Prostate gland (tissue), 2 donors: ENCODE data around the gene PHF23. TPM values are rescaled to one million over a fixed set of nuclear protein-coding genes. Genes with fewer than 3 reads are reported as not detected.

Experiments used
- DNase-seq: peaks from one replicate; pipeline ENCODE4 v3.0.0-alpha.2; 2019; ENCODE audit warnings: low spot score
- H3K27ac ChIP-seq, 2 donors: fragments of 200-600 bp; sonication (generic); 2 replicates each; pipeline ENCODE4 v1.5.1; 2017 to 2019
- H3K27me3 ChIP-seq: fragments of 200-600 bp; sonication (generic); replicated peaks from 2 replicates; pipeline ENCODE4 v1.5.1; 2019; ENCODE audit not compliant: insufficient read depth
- H3K36me3 ChIP-seq, 2 donors: fragments of 200-600 bp; sonication (generic); 1 replicate in 1 of 2; 2 replicates in 1 of 2; pipeline versions ENCODE4 v1.5.1 to v1.8.1; 2017 to 2019
- H3K4me1 ChIP-seq: fragments of 200-600 bp; sonication (generic); replicated peaks from 2 replicates; pipeline ENCODE4 v1.5.1; 2019
- H3K4me3 ChIP-seq, 2 donors: fragments of 200-600 bp; sonication (generic); 2 replicates each; pipeline ENCODE4 v1.5.1; 2017 to 2019
- H3K9me3 ChIP-seq: fragments of 200-600 bp; sonication (generic); 2 replicates; pipeline ENCODE4 v1.5.1; 2017
- POLR2A ChIP-seq: fragments of 450-650 bp; IDR thresholded peaks from one replicate; pipeline ENCODE4 v1.6.1; 2016; ENCODE audit warnings: antibody characterized with exemption, mild to moderate bottlenecking
- POLR2AphosphoS5 ChIP-seq: sonication (generic); formaldehyde crosslinking; IDR thresholded peaks from one replicate; pipeline ENCODE4 v1.6.1; 2017; ENCODE audit warnings: antibody characterized with exemption
- WGBS: methylation state at CpG from one replicate; pipeline ENCODE4 v1.1.5; 2018; 5-methylcytosine and 5-hydroxymethylcytosine counted together
- intact Hi-C: fragments of 100-400 bp; cut with DNase I; formaldehyde crosslinking; loops from one replicate; pipeline ENCODE4 v1.14.2; 2022
- total RNA-seq, 2 donors: library from RNA; depleted of rRNA; stranded (reverse); fragments of >200 nt; gene quantifications; one replicate each; pipeline ENCODE4 v1.1.0, GENCODE V29; 2016
- TF ChIP-seq, protein P1 (sequence below), 4 experiments: fragments of 200-600 bp in 2 of 4; fragments of 450-650 bp in 2 of 4; sonication (generic) in 2 of 4; IDR thresholded peaks; 1 replicate in 3 of 4; 2 replicates in 1 of 4; pipeline ENCODE4 v1.5.1; 2016 to 2019; ENCODE audit warnings: antibody characterized with exemption in 4 of 4, mild to moderate bottlenecking in 2 of 4, moderate library complexity in 2 of 4

Gene PHF23
- total RNA-seq, 2 donors from 2014 or later: 41.2 to 92.5 TPM

GRCh38 chr17:7224661-7225111, 14.6 kb downstream of the PHF23 start:
- Histone ChIP-seq H3K4me1 (peaks cover 23% of the 10 kb centered on the region), H3K27ac (peak overlapping the region; percentile 57 to 99), H3K36me3 (peaks cover 2 to 31% of the 10 kb centered on the region in 2 donors), H3K4me3 (no peak overlapping the region), H3K9me3 (no peaks in the 10 kb centered on the region), H3K27me3 (no peaks in the 10 kb centered on the region)
- WGBS: 61% methylated on average over 15 of the region's 15 CpGs
- TF ChIP-seq POLR2AphosphoS5: no peak
- no peak for TF ChIP-seq POLR2A
- TF ChIP-seq, protein P1, sequence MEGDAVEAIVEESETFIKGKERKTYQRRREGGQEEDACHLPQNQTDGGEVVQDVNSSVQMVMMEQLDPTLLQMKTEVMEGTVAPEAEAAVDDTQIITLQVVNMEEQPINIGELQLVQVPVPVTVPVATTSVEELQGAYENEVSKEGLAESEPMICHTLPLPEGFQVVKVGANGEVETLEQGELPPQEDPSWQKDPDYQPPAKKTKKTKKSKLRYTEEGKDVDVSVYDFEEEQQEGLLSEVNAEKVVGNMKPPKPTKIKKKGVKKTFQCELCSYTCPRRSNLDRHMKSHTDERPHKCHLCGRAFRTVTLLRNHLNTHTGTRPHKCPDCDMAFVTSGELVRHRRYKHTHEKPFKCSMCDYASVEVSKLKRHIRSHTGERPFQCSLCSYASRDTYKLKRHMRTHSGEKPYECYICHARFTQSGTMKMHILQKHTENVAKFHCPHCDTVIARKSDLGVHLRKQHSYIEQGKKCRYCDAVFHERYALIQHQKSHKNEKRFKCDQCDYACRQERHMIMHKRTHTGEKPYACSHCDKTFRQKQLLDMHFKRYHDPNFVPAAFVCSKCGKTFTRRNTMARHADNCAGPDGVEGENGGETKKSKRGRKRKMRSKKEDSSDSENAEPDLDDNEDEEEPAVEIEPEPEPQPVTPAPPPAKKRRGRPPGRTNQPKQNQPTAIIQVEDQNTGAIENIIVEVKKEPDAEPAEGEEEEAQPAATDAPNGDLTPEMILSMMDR (IDR thresholded peaks at IDR 0.05): no peak
- intact Hi-C loops: no loop called here
- DNase-seq: no peak

DNA sequence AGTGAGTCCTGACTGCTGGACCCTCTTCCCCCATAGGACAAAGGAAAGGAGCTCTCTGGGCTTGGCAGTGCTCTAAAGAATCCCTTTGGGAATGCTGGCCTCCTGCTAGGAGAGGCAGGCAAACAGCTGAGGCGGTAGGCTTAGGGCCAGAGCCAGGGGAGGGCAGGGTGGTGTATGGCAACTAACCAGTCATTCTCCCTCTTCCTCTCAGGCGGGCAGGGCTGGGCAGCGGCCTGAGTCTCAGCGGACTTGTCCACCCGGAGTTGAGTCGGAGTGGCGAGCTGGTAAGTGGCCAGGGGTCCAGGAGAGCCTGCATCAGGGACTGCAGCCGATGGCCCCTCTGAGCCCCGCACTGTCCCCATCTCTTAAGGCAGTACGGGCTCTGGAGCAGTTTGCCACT, 15.1 kb downstream of the PHF23 start:
- 77% methylated on average over 10 of the region's 10 CpGs for WGBS
- DNase-seq: no peak
- Histone ChIP-seq H3K9me3 (no peaks in the 10 kb centered on the region), H3K27ac (peak overlapping the region in 1 of 2 donors; percentile 99), H3K4me1 (peaks cover 18% of the 10 kb centered on the region), H3K4me3 (no peak overlapping the region), H3K36me3 (peaks cover 2 to 25% of the 10 kb centered on the region in 2 donors), H3K27me3 (no peaks in the 10 kb centered on the region)
- TF ChIP-seq, protein P1 (IDR thresholded peaks at IDR 0.05): no peak
- no peak for TF ChIP-seq POLR2A
- TF ChIP-seq POLR2AphosphoS5: no peak
- intact Hi-C loops: no loop called here

DNA sequence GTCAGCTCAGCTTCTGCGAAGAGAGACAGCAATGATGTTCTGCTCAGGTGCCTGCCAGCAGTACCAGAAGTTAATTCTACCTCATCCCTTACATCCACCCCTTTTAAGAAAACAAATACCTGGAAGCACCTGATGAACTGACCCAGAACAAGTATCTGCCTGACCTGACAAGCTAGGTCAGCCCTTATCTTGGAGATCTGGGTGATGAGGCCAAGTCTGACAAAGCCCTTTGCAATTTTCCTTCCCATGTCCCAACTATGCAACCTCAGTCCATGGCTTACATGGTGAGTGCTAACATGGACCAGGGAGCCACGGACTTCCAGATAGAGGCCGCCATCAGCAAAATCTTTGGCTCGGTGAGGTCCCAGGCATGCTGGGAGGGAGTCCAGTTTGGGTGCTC, 15.9 kb downstream of the PHF23 start:
- peaks cover 2 to 21% of the 10 kb centered on the region in 2 donors for H3K36me3 ChIP-seq
- 69% methylated on average over 4 of the region's 4 CpGs for WGBS
- H3K27ac ChIP-seq: peak overlapping the region in 1 of 2 donors; percentile 99
- peaks cover 15% of the 10 kb centered on the region for H3K4me1 ChIP-seq
- DNase-seq: no peak
- no peaks in the 10 kb centered on the region for H3K27me3 ChIP-seq
- intact Hi-C loops: no loop called here
- H3K4me3 ChIP-seq: no peak overlapping the region
- TF ChIP-seq POLR2AphosphoS5: no peak
- TF ChIP-seq, protein P1 (IDR thresholded peaks at IDR 0.05): no peak
- TF ChIP-seq POLR2A: no peak
- H3K9me3 ChIP-seq: no peaks in the 10 kb centered on the region

DNA sequence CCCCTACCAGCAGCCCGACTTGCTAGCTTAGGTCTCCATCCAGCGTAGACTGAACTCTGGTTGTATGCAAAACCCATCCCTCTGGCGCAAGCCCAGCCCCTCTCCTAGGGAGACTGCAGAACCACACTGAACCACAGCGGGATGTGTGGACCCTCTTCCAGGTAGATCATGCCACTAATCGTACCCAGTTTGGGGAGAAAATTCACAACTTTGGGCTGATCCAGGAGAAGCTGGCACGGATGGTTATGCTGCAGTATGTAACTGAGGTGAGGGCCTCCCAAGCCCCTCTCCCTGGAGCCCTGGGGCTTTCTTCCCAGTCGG, 16.3 kb downstream of the PHF23 start:
- intact Hi-C loops: no loop called here
- 67% methylated on average over 7 of the region's 7 CpGs for WGBS
- no peaks in the 10 kb centered on the region for H3K9me3 ChIP-seq
- H3K36me3 ChIP-seq: peaks cover 2 to 20% of the 10 kb centered on the region in 2 donors
- H3K4me1 ChIP-seq: peaks cover 19% of the 10 kb centered on the region
- DNase-seq: no peak
- no peak overlapping the region for H3K4me3 ChIP-seq
- H3K27me3 ChIP-seq: no peaks in the 10 kb centered on the region
- H3K27ac ChIP-seq: peak overlapping the region in 1 of 2 donors; percentile 99
- TF ChIP-seq POLR2A: no peak
- no peak for TF ChIP-seq POLR2AphosphoS5
- TF ChIP-seq, protein P1 (IDR thresholded peaks at IDR 0.05): no peak

DNA sequence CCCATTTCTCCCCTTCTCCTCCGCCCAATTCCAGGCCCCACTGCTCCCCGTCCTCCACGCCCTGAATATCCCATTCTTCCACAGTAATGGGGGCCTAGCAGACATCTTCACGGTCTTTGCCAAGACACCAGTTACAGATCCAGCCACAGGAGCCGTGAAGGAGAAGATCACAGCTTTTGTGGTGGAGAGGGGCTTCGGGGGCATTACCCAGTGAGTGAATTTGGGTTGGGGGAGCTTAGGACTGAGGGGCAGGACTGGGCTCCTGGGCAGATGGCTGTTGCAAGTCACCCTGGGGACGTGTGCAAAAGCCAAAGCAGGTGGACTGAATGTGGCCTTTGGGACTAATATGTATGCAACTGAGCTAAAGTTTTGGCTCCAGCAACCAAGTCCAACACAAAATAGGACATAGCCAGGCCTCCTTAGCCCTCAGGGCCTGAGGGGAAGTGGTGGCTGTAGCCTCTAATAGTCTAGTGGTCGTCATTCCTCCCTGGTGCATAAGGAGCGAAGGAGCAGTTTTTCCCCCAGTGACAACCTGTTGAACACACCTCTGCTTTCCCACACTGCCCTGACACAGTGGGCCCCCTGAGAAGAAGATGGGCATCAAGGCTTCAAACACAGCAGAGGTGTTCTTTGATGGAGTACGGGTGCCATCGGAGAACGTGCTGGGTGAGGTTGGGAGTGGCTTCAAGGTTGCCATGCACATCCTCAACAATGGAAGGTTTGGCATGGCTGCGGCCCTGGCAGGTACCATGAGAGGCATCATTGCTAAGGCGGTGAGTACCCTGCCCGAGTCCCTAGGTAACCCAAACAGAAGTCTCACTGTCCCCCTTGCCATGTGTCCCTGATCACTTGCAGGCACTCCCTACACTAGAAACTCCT, 16.9 kb downstream of the PHF23 start:
- peaks cover 2 to 20% of the 10 kb centered on the region in 2 donors for H3K36me3 ChIP-seq
- no peaks in the 10 kb centered on the region for H3K9me3 ChIP-seq
- intact Hi-C loops: no loop called here
- no peak for TF ChIP-seq POLR2AphosphoS5
- H3K4me1 ChIP-seq: peaks cover 18% of the 10 kb centered on the region
- H3K27ac ChIP-seq: peak overlapping the region; percentile 97 to 99
- H3K27me3 ChIP-seq: no peaks in the 10 kb centered on the region
- no peak overlapping the region for H3K4me3 ChIP-seq
- DNase-seq: no peak
- 77% methylated on average over 15 of the region's 15 CpGs for WGBS
